Testis (tissue), 2 donors: Measurements from ENCODE around the gene PLG.
"Not testable (repeated sequence)": the region's sequence is repeated elsewhere in the genome, so short reads cannot be mapped to it uniquely, and the experiment has no call there.

Source experiments
- CTCF ChIP-seq, 3 experiments: fragments of 450-650 bp in 2 of 3; fragments of 200-600 bp in 1 of 3; sonication (generic) in 1 of 3; IDR thresholded peaks; one replicate each; pipeline ENCODE4 v1.5.1; 2016 to 2019; ENCODE audit warnings: antibody characterized with exemption in 3 of 3, mild to moderate bottlenecking in 2 of 3, moderate library complexity in 1 of 3
- POLR2A ChIP-seq: fragments of 450-650 bp; IDR thresholded peaks from one replicate; pipeline ENCODE4 v1.6.1; 2017; ENCODE audit warnings: antibody characterized with exemption, mild to moderate bottlenecking, moderate library complexity

- not testable (repeated sequence) for TF ChIP-seq POLR2A; CTCF (IDR thresholded peaks at IDR 0.05)
These were observed 2.6 kb downstream of the PLG start for GRCh38 chr6:160704688-160705087.
